ENCODE data around the gene ARHGEF18.

The ARHGEF18 gene

GRCh38 chr19:7383284-7383683, 34.5 kb downstream of the ARHGEF18 start:
- no peak for DNase-seq (ENCODE audit: low read depth in 2 of 2)

- DNase-seq (ENCODE audit: low read depth in 2 of 2) = no peak
Measured at GRCh38 chr19:7385062-7385461, 36.3 kb downstream of the ARHGEF18 start.

- no peak for DNase-seq (ENCODE audit: low read depth in 2 of 2)
Measured at GRCh38 chr19:7386308-7386707, 37.6 kb downstream of the ARHGEF18 start.

- no peak for DNase-seq (ENCODE audit: low read depth in 2 of 2)
Measured at GRCh38 chr19:7386769-7387168, 38.0 kb downstream of the ARHGEF18 start.

- DNase-seq (ENCODE audit: low read depth in 2 of 2) = no peak
Measured at GRCh38 chr19:7391218-7391670, 42.5 kb downstream of the ARHGEF18 start.

GRCh38 chr19:7393459-7393858, 44.7 kb downstream of the ARHGEF18 start:
- DNase-seq (ENCODE audit: low read depth in 2 of 2) = no peak

GRCh38 chr19:7393939-7394730, 45.4 kb downstream of the ARHGEF18 start:
- DNase-seq (ENCODE audit: low read depth in 2 of 2) = no peak

- DNase-seq (ENCODE audit: low read depth in 2 of 2) = peak; percentile 69 to 85
Measured at GRCh38 chr19:7394731-7395359, 46.1 kb downstream of the ARHGEF18 start.

- no peak for DNase-seq (ENCODE audit: low read depth in 2 of 2)
Measured at GRCh38 chr19:7395360-7396066, 46.8 kb downstream of the ARHGEF18 start.

- no peak for DNase-seq (ENCODE audit: low read depth in 2 of 2)
Measured at GRCh38 chr19:7397687-7398086, 49.0 kb downstream of the ARHGEF18 start.

All from stimulated activated CD8-positive, alpha-beta memory T cell treated with anti-CD3 and anti-CD28 coated beads, Interleukin-7, amount 100 ng/mL, for 4 hours (primary cell).